GM12865 (cell line): ENCODE results near the gene DNAH1.
A peak's percentile ranks its signal among the peaks of the same experiment; 100 is the strongest.

Source experiments
- DNase-seq: peaks from one replicate; pipeline ENCODE4 v3.0.0; 2010; ENCODE audit warnings: low read depth
- H3K4me3 ChIP-seq: 2 replicates; pipeline ENCODE4 v1.5.1; 2011; ENCODE audit warnings: mild to moderate bottlenecking, low read depth, low read length, control low read depth
- TF ChIP-seq, protein P1 (sequence below): IDR thresholded peaks from 2 replicates; pipeline ENCODE4 v1.5.1; 2011; ENCODE audit warnings: low read length, control low read depth, low read depth, inconsistent platforms; ENCODE audit not compliant: insufficient read depth; ENCODE audit errors: missing control alignments

The DNAH1 gene

DNA sequence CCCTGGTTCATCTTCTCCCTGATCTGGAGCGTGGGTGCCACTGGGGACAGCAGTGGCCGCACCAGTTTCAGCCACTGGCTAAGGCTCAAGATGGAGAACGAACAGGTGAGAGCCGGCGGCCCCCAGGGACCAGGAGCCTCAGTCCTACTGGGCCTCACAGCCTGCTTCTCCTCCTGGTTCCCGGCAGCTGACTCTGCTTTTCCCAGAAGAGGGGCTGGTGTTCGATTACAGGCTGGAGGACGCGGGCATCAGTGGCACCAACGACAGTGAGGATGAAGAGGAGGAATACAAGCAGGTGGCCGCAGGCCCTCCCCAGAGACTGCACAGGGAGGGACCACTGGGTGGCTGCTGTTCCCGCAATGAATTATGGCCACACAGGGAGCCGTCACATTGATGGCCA is 54.4 kb downstream of the DNAH1 start:
- TF ChIP-seq, protein P1, sequence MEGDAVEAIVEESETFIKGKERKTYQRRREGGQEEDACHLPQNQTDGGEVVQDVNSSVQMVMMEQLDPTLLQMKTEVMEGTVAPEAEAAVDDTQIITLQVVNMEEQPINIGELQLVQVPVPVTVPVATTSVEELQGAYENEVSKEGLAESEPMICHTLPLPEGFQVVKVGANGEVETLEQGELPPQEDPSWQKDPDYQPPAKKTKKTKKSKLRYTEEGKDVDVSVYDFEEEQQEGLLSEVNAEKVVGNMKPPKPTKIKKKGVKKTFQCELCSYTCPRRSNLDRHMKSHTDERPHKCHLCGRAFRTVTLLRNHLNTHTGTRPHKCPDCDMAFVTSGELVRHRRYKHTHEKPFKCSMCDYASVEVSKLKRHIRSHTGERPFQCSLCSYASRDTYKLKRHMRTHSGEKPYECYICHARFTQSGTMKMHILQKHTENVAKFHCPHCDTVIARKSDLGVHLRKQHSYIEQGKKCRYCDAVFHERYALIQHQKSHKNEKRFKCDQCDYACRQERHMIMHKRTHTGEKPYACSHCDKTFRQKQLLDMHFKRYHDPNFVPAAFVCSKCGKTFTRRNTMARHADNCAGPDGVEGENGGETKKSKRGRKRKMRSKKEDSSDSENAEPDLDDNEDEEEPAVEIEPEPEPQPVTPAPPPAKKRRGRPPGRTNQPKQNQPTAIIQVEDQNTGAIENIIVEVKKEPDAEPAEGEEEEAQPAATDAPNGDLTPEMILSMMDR = no peak
- DNase-seq = no peak
- H3K4me3 ChIP-seq = no peak overlapping the region

DNA sequence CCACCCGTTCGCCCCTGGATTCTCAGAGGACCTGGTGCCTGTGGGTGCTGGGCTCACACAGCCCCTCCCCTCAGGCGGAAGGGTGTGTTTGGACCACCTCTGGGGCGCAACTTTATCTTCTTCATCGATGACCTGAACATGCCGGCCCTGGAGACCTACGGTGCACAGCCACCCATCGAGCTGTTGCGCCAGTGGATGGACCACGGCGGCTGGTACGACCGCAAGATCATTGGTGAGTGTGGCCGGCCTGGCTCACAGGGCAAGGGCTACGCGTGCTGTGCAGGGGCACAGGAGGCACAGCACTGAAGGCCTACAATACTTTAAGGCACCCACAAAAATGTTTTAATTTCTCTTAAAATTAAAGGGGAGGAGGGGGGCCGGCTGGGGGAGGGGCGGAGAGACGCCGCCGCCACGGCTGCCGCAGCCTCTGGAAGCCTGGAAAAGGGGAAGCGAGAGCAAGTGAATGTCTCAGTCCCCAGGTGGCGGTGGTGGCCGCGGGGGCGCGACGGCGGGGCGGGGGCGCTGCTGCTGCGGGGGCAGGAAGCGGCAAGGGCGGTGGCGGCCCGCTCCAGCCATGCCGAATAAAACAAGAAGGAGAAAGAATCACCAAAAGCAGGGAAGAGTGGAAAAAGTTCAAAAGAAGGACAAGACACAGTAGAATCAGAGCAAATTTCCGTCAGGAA is 56.8 kb downstream of the DNAH1 start:
- TF ChIP-seq, protein P1 = no peak
- H3K4me3 ChIP-seq = no peak overlapping the region
- DNase-seq = peak; percentile 27

DNA sequence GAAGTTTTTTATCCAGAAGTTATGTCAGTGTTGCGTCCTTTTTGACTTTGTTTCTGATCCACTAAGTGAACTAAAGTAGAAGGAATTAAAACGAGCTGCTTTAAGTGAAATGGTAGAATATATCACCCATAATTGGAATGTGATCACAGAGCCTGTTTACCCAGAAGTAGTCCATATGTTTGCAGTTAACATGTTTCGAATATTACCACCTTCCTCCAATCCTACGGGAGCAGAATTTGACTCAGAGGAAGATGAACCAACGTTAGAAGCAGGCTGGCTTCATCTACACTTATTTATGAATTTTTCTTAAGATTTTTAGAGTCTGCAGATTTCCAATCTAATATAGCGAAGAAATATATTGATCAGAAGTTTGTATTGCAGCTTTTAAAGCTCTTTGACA is 57.6 kb downstream of the DNAH1 start:
- TF ChIP-seq, protein P1 = no peak
- no peak overlapping the region for H3K4me3 ChIP-seq
- no peak for DNase-seq

DNA sequence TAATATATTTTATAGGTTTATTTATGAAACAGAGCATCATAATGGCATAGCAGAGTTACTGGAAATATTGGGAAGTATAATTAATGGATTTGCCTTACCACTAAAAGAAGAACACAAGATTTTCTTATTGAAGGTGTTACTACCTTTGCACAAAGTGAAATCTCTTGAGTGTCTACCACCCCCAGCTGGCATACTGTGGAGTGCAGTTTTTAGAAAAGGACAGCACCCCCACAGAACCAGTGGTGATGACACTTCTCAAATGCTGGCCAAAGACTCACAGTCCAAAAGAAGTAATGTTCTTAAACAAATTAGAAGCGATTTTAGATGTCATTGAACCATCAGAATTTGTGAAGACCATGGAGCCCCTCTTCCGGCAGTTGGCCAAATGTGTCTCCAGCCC is 58.1 kb downstream of the DNAH1 start:
- TF ChIP-seq, protein P1 = no peak
- no peak overlapping the region for H3K4me3 ChIP-seq
- no peak for DNase-seq

DNA sequence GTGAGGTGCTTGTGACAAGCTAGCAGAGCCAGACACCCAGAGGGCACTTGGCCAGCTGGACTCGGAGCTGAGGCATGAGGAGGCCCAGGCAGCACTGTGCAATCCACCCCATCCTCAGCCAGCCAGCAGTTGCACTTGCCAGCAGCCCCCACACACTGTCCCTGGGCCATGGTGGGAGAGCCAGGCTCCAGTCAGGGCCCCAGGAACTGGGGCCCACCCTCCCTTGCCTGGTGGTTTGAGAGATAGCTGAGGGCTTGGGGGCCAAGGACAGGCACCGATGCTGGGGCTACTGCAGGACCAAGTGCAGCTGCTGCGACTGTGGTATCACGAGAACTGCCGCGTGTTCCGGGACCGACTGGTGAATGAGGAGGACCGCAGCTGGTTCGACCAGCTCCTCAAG is 63.5 kb downstream of the DNAH1 start:
- DNase-seq = no peak
- TF ChIP-seq, protein P1 = no peak
- no peak overlapping the region for H3K4me3 ChIP-seq

DNA sequence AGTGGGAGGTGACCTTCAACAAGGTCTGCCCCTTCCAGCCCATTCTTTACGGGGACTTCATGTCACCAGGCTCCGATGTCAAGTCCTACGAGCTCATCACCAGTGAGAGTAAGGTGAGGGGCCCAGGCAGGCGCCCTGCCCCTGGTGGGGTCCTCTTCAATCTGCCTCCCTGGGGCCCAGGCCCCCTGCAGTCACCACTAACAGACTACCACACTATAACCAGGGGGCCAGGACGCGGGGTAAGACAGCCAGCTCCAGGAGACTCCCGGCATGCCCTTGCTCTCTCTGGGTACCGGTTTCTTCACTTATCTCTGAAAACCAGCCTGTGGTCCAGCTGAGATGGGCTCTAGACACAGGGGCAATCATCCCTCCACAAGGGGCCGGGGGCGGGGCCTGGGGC is 63.9 kb downstream of the DNAH1 start:
- TF ChIP-seq, protein P1 = no peak
- DNase-seq = no peak
- no peak overlapping the region for H3K4me3 ChIP-seq

DNA sequence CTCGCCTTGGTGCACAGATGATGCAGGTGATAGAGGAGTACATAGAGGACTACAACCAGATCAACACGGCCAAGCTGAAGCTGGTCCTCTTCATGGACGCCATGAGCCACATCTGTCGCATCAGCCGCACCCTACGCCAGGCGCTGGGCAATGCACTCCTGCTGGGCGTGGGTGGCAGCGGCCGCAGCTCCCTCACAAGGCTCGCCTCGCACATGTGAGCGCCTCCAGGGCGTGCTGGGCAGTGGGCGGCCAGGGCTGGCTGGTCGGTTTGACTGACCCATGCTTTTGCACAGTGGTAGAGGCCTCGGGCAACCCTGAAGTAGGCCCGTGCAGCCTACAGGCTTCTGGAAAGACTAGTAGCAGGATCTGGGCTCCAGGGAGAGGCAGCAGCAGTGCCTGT is 65.5 kb downstream of the DNAH1 start:
- DNase-seq = no peak
- H3K4me3 ChIP-seq = no peak overlapping the region
- TF ChIP-seq, protein P1 = no peak
